BJ (cell line): Measurements from ENCODE around the gene C16orf92. TPM values are rescaled to one million over a fixed set of nuclear protein-coding genes. Genes with fewer than 3 reads are reported as not detected.
A peak's percentile ranks its signal among the peaks of the same experiment; 100 is the strongest.

Experiments
- CTCF ChIA-PET: fragments of 350-600 bp; formaldehyde crosslinking; extraction: SDS; loops from one replicate; lab custom pipeline; 2021; ENCODE audit warnings: antibody characterized with exemption, inconsistent platforms; lab: Yijun Ruan, JAX
- POLR2A ChIA-PET: fragments of 300-600 bp; sonication (Branson Sonifier 250); formaldehyde crosslinking; extraction: SDS; loops from one replicate; lab custom pipeline; 2021; ENCODE audit warnings: antibody characterized with exemption; lab: Charles Lee
- DNase-seq: peaks from one replicate; pipeline ENCODE4 v3.0.0-alpha.2; 2011; ENCODE audit warnings: low read depth
- H3K27me3 ChIP-seq: 2 replicates; pipeline ENCODE4 v1.6.0; 2011; ENCODE audit warnings: low read length; ENCODE audit not compliant: control insufficient read depth, insufficient read depth
- H3K36me3 ChIP-seq: 2 replicates; pipeline ENCODE4 v1.5.1; 2011; ENCODE audit warnings: low read length; ENCODE audit not compliant: control insufficient read depth, insufficient read depth
- H3K4me3 ChIP-seq: 2 replicates; pipeline ENCODE4 v1.5.1; 2011; ENCODE audit warnings: low read depth, mild to moderate bottlenecking, control low read depth, low read length
- CTCF ChIP-seq: IDR thresholded peaks from 2 replicates; pipeline ENCODE4 v1.5.1; 2011; ENCODE audit warnings: low read depth, mild to moderate bottlenecking, control low read depth, inconsistent platforms, low read length, moderate library complexity; ENCODE audit not compliant: insufficient read depth
- polyA plus RNA-seq: library from polyadenylated mRNA; depleted of rRNA; stranded (reverse); fragments of >200 nt; gene quantifications from 2 replicates; pipeline ENCODE4 v1.2.3, GENCODE V29; 2011

C16orf92 gene
- polyA plus RNA-seq, 1 experiment, result not detected

- Histone ChIP-seq H3K4me3 (no peak overlapping the region), H3K27me3 (no peaks in the 10 kb centered on the region), H3K36me3 (peaks cover 6% of the 10 kb centered on the region)
- ChIA-PET POLR2A (no interaction called here), CTCF (interaction anchor here (1.8 kb wide), 1 partner anchor 30 kb away, joined by 5 read pairs; the partner anchor contains the start of gene TLCD3B)
- TF ChIP-seq CTCF, result no peak
- DNase-seq, result no peak
Measured at GRCh38 chr16:30060836-30061554, 38.0 kb downstream of the C16orf92 start.

GRCh38 chr16:30063278-30063892 is 40.4 kb downstream of the C16orf92 start:
- CTCF ChIA-PET, result interaction anchor here (1.3 to 1.7 kb wide), 3 partner anchors 8 to 49 kb away, joined by 4 to 8 read pairs (median 4); partner anchors contain the start of gene TLCD3B
- H3K36me3 ChIP-seq, result peaks cover 16% of the 10 kb centered on the region
- peak overlapping the region; percentile 62; the same call in 1 of the 2 replicates for H3K4me3 ChIP-seq
- TF ChIP-seq CTCF, result no peak
- POLR2A ChIA-PET, result no interaction called here
- H3K27me3 ChIP-seq, result no peaks in the 10 kb centered on the region
- DNase-seq, result no peak

- Histone ChIP-seq H3K36me3 (peaks cover 22% of the 10 kb centered on the region), H3K4me3 (peak overlapping the region; percentile 62), H3K27me3 (no peaks in the 10 kb centered on the region)
- POLR2A ChIA-PET, result no interaction called here
- DNase-seq, result no peak
- CTCF ChIA-PET, result interaction anchor here (1.1 to 1.7 kb wide), 5 partner anchors 9 to 48 kb away, joined by 3 to 8 read pairs (median 4); partner anchors contain the start of gene TLCD3B
- TF ChIP-seq CTCF, result peak; percentile 15; the same call in 1 of the 2 replicates
Measured at GRCh38 chr16:30063893-30064728, 41.1 kb downstream of the C16orf92 start.

- no peak for TF ChIP-seq CTCF
- Histone ChIP-seq H3K36me3 (peaks cover 28% of the 10 kb centered on the region), H3K27me3 (no peaks in the 10 kb centered on the region), H3K4me3 (peak overlapping the region; percentile 62)
- CTCF ChIA-PET, result interaction anchor here (1.1 to 1.3 kb wide), 3 partner anchors 8 to 26 kb away, joined by 3 to 7 read pairs (median 3); no protein-coding TSS in a partner anchor
- DNase-seq, result no peak
- POLR2A ChIA-PET, result interaction anchor here (0.6 to 1.3 kb wide), 5 partner anchors 11 to 595 kb away, joined by 3 to 5 read pairs (median 3); partner anchors contain the start of gene TBX6
Measured at GRCh38 chr16:30064729-30065101, 41.7 kb downstream of the C16orf92 start.
